GF-D8 (cell line): ENCODE results near the gene ZBTB33.

Source experiments
- DNase-seq: peaks from one replicate; lab custom pipeline; 2025; lab: John Stamatoyannopoulos, UW

ZBTB33 gene

DNA sequence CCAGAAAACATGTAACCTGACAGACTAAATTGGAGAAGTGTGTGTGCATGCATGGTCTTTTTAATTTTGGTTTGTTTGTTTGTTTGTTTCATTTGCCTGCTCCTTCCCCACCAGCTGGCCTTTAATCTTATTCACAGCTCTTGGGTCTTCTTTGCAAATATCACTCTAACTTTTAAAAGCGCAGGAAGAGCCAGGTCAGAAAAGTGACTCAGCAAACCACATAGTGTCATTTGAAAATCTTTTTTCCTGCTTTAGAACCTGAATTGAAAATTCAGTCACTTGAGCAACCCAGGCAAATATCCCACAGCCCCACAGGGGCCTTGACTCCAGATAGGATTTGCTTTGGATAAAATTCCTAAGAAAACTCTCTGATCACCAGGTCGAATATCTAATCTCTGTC lies 56.0 kb downstream of the ZBTB33 start:
- DNase-seq = no peak
